COLO829 (cell line): ENCODE data around the gene ZFHX3.

Source experiments
- DNase-seq: peaks from one replicate; pipeline ENCODE4 v3.0.0; 2012; ENCODE audit warnings: low spot score

The ZFHX3 gene

GRCh38 chr16:72740347-72740746 lies 307.6 kb downstream of the ZFHX3 start:
- DNase-seq, result no peak

GRCh38 chr16:72739577-72739976 lies 308.4 kb downstream of the ZFHX3 start:
- no peak for DNase-seq

- no peak for DNase-seq
Measured at GRCh38 chr16:72736074-72736473, 311.9 kb downstream of the ZFHX3 start.
